Stimulated activated CD8-positive, alpha-beta memory T cell treated with anti-CD3 and anti-CD28 coated beads, Interleukin-2, amount 100 ng/mL, for 48 hours (primary cell): ENCODE results near the gene FIBCD1.
"Not testable (repeated sequence)": the region's sequence is repeated elsewhere in the genome, so short reads cannot be mapped to it uniquely, and the experiment has no call there.

Experiments used
- DNase-seq, 2 donors: peaks; one replicate each; pipeline ENCODE4 v3.0.0-alpha.2; 2020; ENCODE audit warnings: low read depth in 2 of 2

The FIBCD1 gene

GRCh38 chr9:130973686-130974281, 34.7 kb upstream of the FIBCD1 start:
- DNase-seq = no peak

- DNase-seq = no peak
These were observed 34.1 kb upstream of the FIBCD1 start for GRCh38 chr9:130972957-130973685.

GRCh38 chr9:130972277-130972956, 33.4 kb upstream of the FIBCD1 start:
- DNase-seq = no peak

DNA sequence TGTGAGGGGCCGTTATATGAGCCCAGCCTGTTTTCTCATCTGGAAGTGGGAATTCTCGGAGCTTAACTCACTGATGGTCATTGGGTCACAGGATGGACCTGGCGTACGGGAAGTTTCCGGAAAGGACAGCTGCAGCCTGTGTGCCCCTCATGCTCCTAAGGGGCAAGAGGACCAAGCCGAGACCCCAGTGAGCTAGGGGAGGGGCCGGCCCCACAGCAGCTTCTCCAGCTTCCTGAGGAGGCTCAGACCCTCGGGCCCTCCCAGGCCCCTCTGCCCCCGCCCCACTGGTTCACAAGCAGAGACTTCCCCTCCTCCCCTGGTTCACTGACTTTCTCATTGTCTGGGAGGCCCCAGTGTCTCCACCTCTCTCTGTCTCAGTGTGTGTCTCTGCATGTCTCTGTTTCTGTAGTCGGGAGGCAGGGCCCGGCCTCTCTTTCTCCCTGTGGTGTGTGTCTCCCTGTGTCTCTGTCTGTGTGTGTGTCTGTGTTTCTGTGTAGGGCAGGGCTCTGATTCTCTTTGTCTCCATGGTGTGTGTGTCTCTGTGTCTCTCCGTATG, 32.3 kb upstream of the FIBCD1 start:
- no peak for DNase-seq

- DNase-seq = no peak
These were observed 31.8 kb upstream of the FIBCD1 start for GRCh38 chr9:130970855-130971254.

- DNase-seq = no peak
These were observed 31.0 kb upstream of the FIBCD1 start for GRCh38 chr9:130970052-130970451.

- DNase-seq = no peak
These were observed 26.6 kb upstream of the FIBCD1 start for GRCh38 chr9:130965680-130966079.

DNA sequence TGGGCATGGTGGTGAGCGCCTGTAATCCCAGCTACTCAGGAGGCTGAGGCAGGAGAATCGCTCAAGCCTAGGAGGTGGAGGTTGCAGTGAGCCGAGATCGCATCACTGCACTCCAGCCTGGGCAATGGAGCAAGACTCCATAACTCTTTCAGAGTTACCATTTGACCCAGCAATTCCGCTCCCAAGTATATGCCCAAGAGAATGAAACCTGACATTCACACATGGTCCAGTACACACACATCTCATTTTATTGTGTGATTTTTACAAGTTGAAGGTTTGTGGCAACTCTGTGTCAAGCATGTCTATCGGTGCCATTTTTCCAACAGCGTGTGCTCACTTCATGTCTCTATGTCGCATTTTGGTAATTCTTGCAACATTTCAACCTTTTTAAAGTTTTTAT, 24.9 kb upstream of the FIBCD1 start:
- no peak for DNase-seq

GRCh38 chr9:130963337-130963908, 24.4 kb upstream of the FIBCD1 start:
- DNase-seq = no peak

DNA sequence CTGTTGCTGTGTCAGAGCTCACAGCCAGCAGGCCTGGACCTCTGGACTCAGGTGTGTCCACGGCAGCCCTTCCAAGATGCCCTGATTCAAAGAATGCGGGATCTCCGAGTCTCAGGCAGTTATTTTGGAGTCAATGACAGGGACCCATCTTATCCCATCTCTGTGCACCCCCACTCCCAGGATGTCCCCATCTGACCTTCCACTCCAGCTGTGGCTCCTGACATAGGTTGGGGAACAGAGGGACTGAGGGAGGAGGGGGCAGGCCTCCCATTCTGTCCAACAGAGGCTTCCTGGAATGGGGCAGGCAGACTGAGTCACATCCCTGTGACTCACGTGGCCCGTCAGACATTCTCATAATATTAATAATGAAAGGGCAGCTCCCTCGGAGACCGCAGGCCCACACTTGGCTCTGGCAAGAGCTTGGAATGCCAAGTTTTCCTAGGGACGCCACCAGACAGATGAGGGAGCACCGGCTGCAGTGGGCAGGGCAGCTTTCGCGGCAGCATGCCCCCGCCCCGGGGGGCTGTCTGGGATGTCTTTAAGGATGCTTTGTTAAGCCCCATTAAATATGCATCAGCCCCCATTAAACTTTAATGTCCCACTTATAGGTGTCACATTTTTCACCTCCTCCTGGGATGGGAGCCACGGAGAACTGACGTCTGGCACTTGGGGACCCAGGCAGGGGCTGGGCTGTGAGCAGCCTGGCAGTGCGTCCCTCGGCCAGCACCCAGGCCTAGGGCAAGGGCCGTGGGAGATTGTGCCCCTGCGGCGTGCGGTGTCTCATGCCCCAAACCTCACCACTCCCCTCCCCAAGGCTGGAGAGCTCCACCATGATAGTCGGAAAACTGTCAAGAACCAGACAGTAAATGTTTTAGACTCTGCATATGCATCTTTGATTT, 23.6 kb upstream of the FIBCD1 start:
- DNase-seq = no peak

DNA sequence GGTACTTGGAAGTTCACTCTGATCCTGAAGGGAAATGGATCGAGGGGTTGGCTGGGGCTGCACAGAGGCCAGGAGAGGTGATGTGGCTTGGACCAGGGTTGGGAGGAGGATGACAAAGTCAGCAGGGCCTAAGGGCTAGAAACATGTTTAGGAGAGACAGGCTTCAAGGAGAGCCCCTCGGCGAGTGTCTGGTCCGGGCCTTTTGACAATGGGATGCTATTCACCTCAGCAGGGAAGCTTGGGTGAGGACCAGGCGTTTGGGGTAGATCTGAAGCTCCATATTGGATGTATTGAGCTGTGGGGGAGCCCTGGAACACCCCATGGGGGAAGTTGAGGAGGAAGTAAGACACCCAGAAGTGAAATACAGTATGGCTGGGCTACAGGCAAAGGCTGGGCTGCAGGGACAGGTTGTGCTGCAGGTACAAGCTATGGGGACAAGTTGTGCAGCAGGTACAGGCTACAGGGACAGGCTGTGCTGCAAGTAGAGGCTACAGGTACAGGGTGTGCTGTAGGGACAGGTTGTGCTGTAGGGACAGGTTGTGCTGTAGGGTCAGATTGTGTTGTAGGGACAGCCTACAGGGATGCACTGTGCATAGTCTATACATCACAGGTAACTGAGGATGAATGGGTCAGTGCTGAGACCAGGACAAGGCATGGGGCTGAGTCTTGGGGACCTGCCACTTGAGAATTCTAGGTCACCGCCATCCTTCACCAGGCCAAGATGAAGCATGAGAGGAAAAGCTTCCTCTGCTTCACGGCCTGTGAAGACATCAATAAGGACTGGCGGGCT, 22.7 kb upstream of the FIBCD1 start:
- DNase-seq = no peak

DNA sequence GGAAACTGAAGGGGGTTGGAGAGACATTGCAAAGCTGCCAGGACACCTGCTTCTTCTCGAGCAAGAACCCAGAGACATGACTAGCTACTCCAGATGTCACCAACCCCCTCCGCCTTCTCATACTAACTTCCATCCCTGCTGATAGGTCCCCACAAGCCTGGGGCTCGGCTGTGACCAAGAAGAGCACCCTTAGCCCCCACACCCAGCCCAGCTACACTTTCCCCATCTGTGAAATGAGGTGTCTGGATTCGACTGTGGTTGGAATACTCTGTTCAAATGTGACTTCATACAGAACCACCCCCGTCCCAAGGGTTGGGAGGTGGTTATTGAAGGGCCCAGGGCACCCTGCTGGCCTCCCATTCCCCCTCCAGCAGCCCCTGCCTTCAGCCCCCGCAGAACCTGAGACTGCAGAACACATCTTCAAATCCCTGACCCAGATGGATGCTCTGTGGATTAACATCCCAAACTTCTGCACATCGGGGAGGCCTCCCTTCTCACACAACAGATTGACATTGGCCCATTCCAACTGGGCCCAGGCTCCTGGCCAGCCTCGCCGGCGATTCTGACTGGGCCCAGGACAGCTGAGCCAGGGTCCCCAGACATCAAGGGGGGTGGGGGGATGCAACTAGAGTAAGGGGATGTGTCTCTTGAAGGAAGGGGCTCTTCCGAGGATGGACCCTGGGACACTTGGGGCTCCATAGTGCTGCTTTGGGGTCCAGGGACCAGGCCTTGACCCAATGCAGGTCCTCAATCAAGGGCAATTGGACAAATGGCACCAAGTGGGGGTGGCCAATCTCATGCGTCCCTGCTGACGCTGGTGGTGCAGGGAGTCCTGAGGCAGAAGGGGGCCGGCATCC, 21.7 kb upstream of the FIBCD1 start:
- DNase-seq = no peak

DNA sequence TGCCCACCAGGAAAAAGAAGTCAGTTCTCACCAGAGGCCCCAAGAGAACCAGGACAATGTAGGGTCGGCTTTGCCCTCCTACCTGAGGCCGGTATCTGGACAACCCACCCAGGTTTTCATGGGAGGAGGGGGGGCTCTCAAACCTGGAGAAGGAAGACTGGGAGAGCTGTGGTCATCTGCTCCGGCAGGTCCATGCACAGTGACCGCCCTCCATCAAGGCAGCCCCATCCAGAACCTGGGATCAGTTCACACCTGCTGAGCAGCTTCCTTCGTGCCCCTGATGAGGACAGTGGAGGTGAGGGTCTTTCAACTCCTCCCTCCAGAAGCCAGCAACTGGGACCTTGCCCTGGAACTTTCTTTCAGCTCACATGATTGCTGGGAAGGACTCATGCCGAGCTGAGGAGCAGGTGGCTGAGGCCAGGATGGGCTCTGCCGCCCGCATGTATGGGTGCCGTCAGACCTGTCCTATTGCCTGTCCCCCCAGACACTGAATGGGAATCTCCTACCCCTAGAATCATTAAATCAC, 20.8 kb upstream of the FIBCD1 start:
- DNase-seq = no peak

GRCh38 chr9:130958564-130958963, 19.5 kb upstream of the FIBCD1 start:
- DNase-seq = not testable (repeated sequence)

DNA sequence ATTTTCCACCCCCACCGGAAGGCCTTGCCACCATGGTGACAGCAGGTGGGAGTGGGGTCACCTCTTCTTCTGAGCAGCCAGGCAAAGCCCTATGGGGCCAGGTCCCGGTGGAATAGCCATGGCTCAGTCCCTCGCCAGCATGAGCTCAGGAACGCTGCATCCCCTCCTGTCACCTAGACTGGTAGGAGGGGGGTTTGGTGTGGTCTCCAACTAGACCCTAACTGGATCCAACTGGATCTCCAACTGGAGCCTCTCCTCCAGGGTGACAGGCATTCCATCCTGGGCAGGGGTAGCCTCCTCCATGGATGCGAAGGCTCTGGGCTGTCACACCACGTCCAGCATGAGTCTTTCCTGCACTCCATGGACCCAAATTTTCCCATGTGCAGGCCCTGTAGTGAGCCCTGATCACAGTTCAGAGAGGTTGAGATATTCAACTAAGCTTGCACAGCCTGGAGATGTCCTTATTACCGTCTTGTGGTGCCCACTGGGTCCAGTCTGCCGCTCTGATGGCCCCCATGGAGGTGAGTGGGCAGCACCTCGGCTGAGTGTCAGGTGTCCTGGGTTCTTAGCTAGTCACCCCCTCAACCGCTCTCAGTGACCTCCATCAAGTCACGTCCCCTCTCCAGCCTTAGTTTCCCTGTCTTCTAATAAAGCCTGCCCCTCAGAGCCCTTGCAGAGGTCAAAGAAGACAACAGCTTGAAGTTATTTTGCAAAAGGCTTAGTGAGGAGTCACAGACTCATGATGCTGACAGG, 18.6 kb upstream of the FIBCD1 start:
- DNase-seq = no peak

DNA sequence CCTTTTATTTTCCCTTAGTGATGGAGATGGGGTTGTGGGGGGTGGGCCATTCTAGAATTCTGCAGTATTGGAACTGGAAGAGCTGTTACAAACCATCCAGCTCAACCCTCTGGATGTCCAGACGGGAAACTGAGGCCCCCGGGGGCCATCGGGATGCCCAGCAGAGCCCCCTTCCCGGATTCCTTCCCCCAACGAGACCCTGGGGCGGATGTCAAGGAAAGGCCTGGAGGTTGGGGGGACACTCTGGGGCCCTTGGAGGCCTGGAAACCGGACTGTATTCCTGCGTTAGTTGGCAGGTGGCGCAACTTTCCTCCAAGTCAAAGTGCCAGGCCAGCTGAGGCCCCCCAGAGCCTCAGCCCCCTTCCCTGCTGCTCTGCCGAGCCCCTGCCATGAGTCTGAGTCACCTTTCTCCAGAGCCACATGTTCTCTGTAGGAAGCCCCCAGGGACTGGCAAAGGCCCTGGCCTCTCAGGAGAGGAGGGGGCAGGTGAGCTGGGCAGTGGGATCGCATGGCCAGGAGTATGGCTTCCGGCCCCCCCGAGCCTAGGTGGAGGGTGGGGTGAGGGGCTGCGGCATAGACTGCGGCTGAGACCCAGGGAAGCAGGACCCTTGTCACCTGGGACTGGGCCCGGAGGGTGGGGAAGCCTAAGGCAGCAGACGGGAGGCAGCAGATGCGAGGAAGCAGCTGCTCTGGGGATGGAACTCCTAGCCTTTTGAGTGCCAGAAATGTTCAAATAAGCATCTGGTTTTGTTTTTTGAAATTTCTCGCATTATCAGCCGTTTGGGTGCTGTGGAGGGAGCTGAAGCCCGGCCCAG, 17.8 kb upstream of the FIBCD1 start:
- no peak for DNase-seq

- DNase-seq = no peak
These were observed 17.0 kb upstream of the FIBCD1 start for GRCh38 chr9:130955947-130956621.
